GM23338 (cell line): ENCODE results near the gene SFXN5. TPM values are rescaled to one million over a fixed set of nuclear protein-coding genes. Genes with fewer than 3 reads are reported as not detected.

ENCODE experiments used
- ATAC-seq: fragments of 200-7000 bp; cut with Tn5 transposase; 3 replicates; pipeline ENCODE4 v1.9.1; 2020
- DNase-seq: peaks from one replicate; pipeline ENCODE4 v3.0.0-alpha.2; 2015; ENCODE audit warnings: low spot score
- H2AFZ ChIP-seq: fragments of 200-600 bp; sonication (generic); 2 replicates; pipeline ENCODE4 v1.8.0; 2016; ENCODE audit warnings: antibody characterized with exemption, mild to moderate bottlenecking, moderate library complexity
- H3F3A ChIP-seq: fragments of 200-600 bp; sonication (generic); replicated peaks from 2 replicates; pipeline ENCODE4 v1.8.0; 2017; ENCODE audit warnings: antibody characterized with exemption, mixed run types, low read depth
- H3K27ac ChIP-seq: fragments of 200-600 bp; sonication (generic); 2 replicates; pipeline ENCODE4 v1.6.1; 2016; ENCODE audit warnings: low read depth
- H3K27me3 ChIP-seq: fragments of 200-600 bp; sonication (generic); 2 replicates; pipeline ENCODE4 v1.8.0; 2016; ENCODE audit warnings: mild to moderate bottlenecking, mixed run types, moderate library complexity; ENCODE audit not compliant: insufficient read depth
- H3K36me3 ChIP-seq: fragments of 200-600 bp; sonication (generic); 2 replicates; pipeline ENCODE4 v1.8.0; 2016; ENCODE audit warnings: mild to moderate bottlenecking; ENCODE audit not compliant: insufficient read depth
- H3K4me1 ChIP-seq: fragments of 200-600 bp; sonication (generic); 2 replicates; pipeline ENCODE4 v1.8.0; 2016; ENCODE audit warnings: mild to moderate bottlenecking, moderate library complexity; ENCODE audit not compliant: insufficient read depth
- H3K4me2 ChIP-seq: fragments of 200-600 bp; sonication (generic); 2 replicates; pipeline ENCODE4 v1.7.1; 2017; ENCODE audit warnings: mixed run types
- H3K4me3 ChIP-seq: fragments of 200-600 bp; sonication (generic); 2 replicates; pipeline ENCODE4 v1.6.1; 2016; ENCODE audit warnings: mixed run types
- H3K79me2 ChIP-seq: fragments of 200-600 bp; sonication (generic); replicated peaks from 2 replicates; pipeline ENCODE4 v1.8.0; 2017; ENCODE audit warnings: mild to moderate bottlenecking; ENCODE audit not compliant: insufficient read depth
- H3K9me2 ChIP-seq: fragments of 200-600 bp; sonication (generic); 2 replicates; pipeline ENCODE4 v1.8.0; 2017; ENCODE audit not compliant: insufficient read depth
- H4K20me1 ChIP-seq: fragments of 200-600 bp; sonication (generic); replicated peaks from 2 replicates; pipeline ENCODE4 v1.8.0; 2017; ENCODE audit warnings: mild to moderate bottlenecking; ENCODE audit not compliant: insufficient read depth
- H3K27ac Mint-ChIP-seq: 2 replicates; pipeline ENCODE4 v1.8.0; 2020; ENCODE audit warnings: inconsistent platforms, mild to moderate bottlenecking, moderate library complexity, mixed read lengths
- H3K27me3 Mint-ChIP-seq: 3 replicates; pipeline ENCODE4 v1.8.0; 2022; ENCODE audit warnings: low read depth, mild to moderate bottlenecking, moderate library complexity, mixed read lengths, inconsistent platforms; ENCODE audit not compliant: insufficient read depth, poor library complexity
- H3K36me3 Mint-ChIP-seq: 3 replicates; pipeline ENCODE4 v1.8.0; 2021; ENCODE audit warnings: low read depth, mild to moderate bottlenecking, inconsistent platforms, moderate library complexity, mixed read lengths
- H3K4me1 Mint-ChIP-seq: 3 replicates; pipeline ENCODE4 v1.8.0; 2020; ENCODE audit warnings: mild to moderate bottlenecking, inconsistent platforms, mixed read lengths
- H3K4me3 Mint-ChIP-seq: 3 replicates; pipeline ENCODE4 v1.8.0; 2021; ENCODE audit warnings: moderate library complexity, mild to moderate bottlenecking, inconsistent platforms, mixed read lengths
- H3K9me3 Mint-ChIP-seq: 3 replicates; pipeline ENCODE4 v1.8.0; 2020; ENCODE audit warnings: moderate library complexity, mild to moderate bottlenecking, inconsistent platforms, mixed read lengths
- CREB1 ChIP-seq: fragments of 250-450 bp; sonication (Bioruptor Pico); IDR thresholded peaks from 2 replicates; pipeline ENCODE4 v1.5.0; 2020; ENCODE audit warnings: low read depth, mild to moderate bottlenecking, moderate library complexity
- EZH2 ChIP-seq: fragments of 200-600 bp; sonication (generic); IDR thresholded peaks from one replicate; pipeline ENCODE4 v1.8.0; 2017; ENCODE audit warnings: antibody characterized with exemption, mild to moderate bottlenecking, low read depth; ENCODE audit not compliant: unreplicated experiment
- EZH2phosphoT487 ChIP-seq: fragments of 200-600 bp; sonication (generic); IDR thresholded peaks from one replicate; pipeline ENCODE4 v1.8.1; 2018; ENCODE audit warnings: antibody characterized with exemption; ENCODE audit not compliant: unreplicated experiment
- JUNB ChIP-seq: IDR thresholded peaks from one replicate; pipeline ENCODE4 v1.6.1; 2016; ENCODE audit warnings: antibody characterized with exemption; ENCODE audit not compliant: unreplicated experiment
- NANOG ChIP-seq: IDR thresholded peaks from 2 replicates; pipeline ENCODE4 v1.6.1; 2016; ENCODE audit warnings: antibody characterized with exemption, borderline replicate concordance
- POLR2AphosphoS5 ChIP-seq: IDR thresholded peaks from 2 replicates; pipeline ENCODE4 v1.6.1; 2016; ENCODE audit warnings: antibody characterized with exemption, low read depth
- STAT1 ChIP-seq: IDR thresholded peaks from one replicate; pipeline ENCODE4 v1.6.1; 2016; ENCODE audit warnings: antibody characterized with exemption; ENCODE audit not compliant: unreplicated experiment
- ZNF114 ChIP-seq: fragments of 250-450 bp; sonication (Bioruptor Pico); IDR thresholded peaks from 2 replicates; pipeline ENCODE4 v1.5.0; 2020; ENCODE audit warnings: mild to moderate bottlenecking, moderate library complexity
- ZNF331 ChIP-seq: fragments of 250-450 bp; sonication (Bioruptor Pico); IDR thresholded peaks from 2 replicates; pipeline ENCODE4 v1.5.0; 2020; ENCODE audit warnings: low read depth, mild to moderate bottlenecking, moderate library complexity
- polyA plus RNA-seq: library from polyadenylated mRNA; unstranded; fragments of >200 nt; fragmentation: Nextera tagmentation; extraction: Ambion mirVana; gene quantifications from 2 replicates; pipeline ENCODE4 v1.2.1, GENCODE V29; 2016
- total RNA-seq: library from RNA; depleted of rRNA; stranded (reverse); fragments of >200 nt; shearing (Covaris generic); gene quantifications from 2 replicates; pipeline ENCODE4 v1.2.3, GENCODE V29; 2014
- TF ChIP-seq, protein P1 (sequence below): IDR thresholded peaks from one replicate; pipeline ENCODE4 v1.6.1; 2018; ENCODE audit warnings: antibody characterized with exemption; ENCODE audit not compliant: unreplicated experiment
- TF ChIP-seq, protein P2 (sequence below), 2 experiments: fragments of 200-600 bp in 1 of 2; sonication (generic) in 1 of 2; conservative IDR thresholded peaks; 2 replicates each; pipeline versions ENCODE4 v1.5.1 to v1.6.1; 2016 to 2017; ENCODE audit warnings: antibody characterized with exemption in 2 of 2, low read depth in 2 of 2, mild to moderate bottlenecking in 2 of 2, moderate library complexity in 1 of 2
- TF ChIP-seq, protein P3 (sequence below): IDR thresholded peaks from 2 replicates; pipeline ENCODE4 v1.6.1; 2016; ENCODE audit warnings: antibody characterized with exemption
- TF ChIP-seq, protein P4 (sequence below): fragments of 250-450 bp; sonication (Bioruptor Pico); IDR thresholded peaks from 2 replicates; pipeline ENCODE4 v1.5.0; 2020; ENCODE audit warnings: mild to moderate bottlenecking, moderate library complexity

Gene SFXN5
- total and polyA plus RNA-seq, 2 experiments from 2014 or later: 23.6 to 25.8 TPM

DNA sequence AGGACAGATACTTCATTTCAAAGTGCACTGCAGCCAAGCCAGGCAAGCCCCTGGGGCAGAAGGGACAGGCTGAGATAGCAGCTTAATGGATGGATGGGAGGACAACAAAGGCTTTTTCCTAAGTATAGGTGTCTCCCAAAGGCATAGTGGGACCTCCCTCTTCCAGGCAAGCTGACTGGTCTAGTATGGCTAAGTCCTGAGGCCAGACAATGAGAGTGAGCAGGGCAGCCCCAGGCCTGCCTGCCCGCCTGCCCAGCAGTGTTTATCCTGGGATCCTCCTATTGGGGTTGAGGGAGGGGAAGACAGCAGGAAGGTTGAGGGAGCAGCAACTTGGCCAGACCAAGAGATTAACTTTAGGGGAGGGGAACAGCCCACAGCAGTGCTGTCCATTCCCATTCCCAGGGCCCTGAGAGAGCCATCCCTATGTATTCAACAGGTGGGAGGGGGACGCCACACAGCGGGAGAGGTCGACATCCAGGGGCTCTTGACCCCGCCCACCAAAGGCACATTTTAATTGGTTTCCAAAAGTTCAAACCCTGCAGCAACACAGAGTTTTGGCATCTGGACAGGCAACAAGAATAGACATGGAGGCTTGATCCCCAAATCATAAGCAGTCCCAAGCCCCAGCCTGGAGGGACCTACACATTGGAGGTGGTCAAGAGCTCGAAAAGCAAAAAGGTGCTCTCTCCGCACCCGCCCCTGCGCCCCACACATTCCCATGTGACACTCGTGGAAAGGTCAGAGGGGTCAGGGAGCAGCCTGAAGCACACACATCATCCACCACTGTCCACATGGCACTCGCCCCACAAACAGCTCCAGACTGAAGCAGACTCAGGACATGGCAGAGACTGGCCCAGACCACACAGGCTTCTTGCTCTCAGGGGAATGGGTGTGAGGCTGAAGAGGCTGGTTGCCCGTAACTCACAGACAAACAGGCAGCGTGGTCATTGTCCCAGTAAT lies 2.9 kb upstream of the SFXN5 start:
- Histone ChIP-seq H3K4me2 (no peak overlapping the region), H3K79me2 (peaks cover 11% of the 10 kb centered on the region), H3K27ac (no peak overlapping the region), H3F3A (0 out of 2 replicates have a peak, but pooled peaks cover 4% of the 10 kb centered on the region), H3K36me3 (no peaks in the 10 kb centered on the region), H3K4me1 (peaks cover 10% of the 10 kb centered on the region; the same call in 1 of the 2 replicates), H3K9me2 (no peaks in the 10 kb centered on the region), H2AFZ (no peak overlapping the region), H3K4me3 (no peak overlapping the region), H4K20me1 (peaks cover 5% of the 10 kb centered on the region; the same call in 1 of the 2 replicates), H3K27me3 (no peaks in the 10 kb centered on the region)
- Mint-ChIP-seq H3K4me1 (peaks cover 11% of the 10 kb centered on the region), H3K36me3 (peaks cover 3% of the 10 kb centered on the region; the same call in 1 of the 3 replicates), H3K27me3 (peaks cover 27% of the 10 kb centered on the region), H3K27ac (no peak overlapping the region), H3K4me3 (no peak overlapping the region), H3K9me3 (no peaks in the 10 kb centered on the region)
- no peak for DNase-seq
- no peak for ATAC-seq
- TF ChIP-seq, protein P1, sequence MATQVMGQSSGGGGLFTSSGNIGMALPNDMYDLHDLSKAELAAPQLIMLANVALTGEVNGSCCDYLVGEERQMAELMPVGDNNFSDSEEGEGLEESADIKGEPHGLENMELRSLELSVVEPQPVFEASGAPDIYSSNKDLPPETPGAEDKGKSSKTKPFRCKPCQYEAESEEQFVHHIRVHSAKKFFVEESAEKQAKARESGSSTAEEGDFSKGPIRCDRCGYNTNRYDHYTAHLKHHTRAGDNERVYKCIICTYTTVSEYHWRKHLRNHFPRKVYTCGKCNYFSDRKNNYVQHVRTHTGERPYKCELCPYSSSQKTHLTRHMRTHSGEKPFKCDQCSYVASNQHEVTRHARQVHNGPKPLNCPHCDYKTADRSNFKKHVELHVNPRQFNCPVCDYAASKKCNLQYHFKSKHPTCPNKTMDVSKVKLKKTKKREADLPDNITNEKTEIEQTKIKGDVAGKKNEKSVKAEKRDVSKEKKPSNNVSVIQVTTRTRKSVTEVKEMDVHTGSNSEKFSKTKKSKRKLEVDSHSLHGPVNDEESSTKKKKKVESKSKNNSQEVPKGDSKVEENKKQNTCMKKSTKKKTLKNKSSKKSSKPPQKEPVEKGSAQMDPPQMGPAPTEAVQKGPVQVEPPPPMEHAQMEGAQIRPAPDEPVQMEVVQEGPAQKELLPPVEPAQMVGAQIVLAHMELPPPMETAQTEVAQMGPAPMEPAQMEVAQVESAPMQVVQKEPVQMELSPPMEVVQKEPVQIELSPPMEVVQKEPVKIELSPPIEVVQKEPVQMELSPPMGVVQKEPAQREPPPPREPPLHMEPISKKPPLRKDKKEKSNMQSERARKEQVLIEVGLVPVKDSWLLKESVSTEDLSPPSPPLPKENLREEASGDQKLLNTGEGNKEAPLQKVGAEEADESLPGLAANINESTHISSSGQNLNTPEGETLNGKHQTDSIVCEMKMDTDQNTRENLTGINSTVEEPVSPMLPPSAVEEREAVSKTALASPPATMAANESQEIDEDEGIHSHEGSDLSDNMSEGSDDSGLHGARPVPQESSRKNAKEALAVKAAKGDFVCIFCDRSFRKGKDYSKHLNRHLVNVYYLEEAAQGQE: no peak
- TF ChIP-seq EZH2 (no peak), ZNF114 (CRISPR knock-in tag) (no peak), NANOG (no peak), CREB1 (CRISPR knock-in tag) (no peak), STAT1 (no peak), EZH2phosphoT487 (no peak), POLR2AphosphoS5 (no peak), ZNF331 (no peak), JUNB (no peak)
- TF ChIP-seq, protein P2, sequence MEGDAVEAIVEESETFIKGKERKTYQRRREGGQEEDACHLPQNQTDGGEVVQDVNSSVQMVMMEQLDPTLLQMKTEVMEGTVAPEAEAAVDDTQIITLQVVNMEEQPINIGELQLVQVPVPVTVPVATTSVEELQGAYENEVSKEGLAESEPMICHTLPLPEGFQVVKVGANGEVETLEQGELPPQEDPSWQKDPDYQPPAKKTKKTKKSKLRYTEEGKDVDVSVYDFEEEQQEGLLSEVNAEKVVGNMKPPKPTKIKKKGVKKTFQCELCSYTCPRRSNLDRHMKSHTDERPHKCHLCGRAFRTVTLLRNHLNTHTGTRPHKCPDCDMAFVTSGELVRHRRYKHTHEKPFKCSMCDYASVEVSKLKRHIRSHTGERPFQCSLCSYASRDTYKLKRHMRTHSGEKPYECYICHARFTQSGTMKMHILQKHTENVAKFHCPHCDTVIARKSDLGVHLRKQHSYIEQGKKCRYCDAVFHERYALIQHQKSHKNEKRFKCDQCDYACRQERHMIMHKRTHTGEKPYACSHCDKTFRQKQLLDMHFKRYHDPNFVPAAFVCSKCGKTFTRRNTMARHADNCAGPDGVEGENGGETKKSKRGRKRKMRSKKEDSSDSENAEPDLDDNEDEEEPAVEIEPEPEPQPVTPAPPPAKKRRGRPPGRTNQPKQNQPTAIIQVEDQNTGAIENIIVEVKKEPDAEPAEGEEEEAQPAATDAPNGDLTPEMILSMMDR (conservative IDR thresholded peaks at IDR 0.05; ENCODE audit: low read depth in 2 of 2): no peak
- TF ChIP-seq, protein P3, sequence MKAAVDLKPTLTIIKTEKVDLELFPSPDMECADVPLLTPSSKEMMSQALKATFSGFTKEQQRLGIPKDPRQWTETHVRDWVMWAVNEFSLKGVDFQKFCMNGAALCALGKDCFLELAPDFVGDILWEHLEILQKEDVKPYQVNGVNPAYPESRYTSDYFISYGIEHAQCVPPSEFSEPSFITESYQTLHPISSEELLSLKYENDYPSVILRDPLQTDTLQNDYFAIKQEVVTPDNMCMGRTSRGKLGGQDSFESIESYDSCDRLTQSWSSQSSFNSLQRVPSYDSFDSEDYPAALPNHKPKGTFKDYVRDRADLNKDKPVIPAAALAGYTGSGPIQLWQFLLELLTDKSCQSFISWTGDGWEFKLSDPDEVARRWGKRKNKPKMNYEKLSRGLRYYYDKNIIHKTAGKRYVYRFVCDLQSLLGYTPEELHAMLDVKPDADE: no peak
- TF ChIP-seq, protein P4, sequence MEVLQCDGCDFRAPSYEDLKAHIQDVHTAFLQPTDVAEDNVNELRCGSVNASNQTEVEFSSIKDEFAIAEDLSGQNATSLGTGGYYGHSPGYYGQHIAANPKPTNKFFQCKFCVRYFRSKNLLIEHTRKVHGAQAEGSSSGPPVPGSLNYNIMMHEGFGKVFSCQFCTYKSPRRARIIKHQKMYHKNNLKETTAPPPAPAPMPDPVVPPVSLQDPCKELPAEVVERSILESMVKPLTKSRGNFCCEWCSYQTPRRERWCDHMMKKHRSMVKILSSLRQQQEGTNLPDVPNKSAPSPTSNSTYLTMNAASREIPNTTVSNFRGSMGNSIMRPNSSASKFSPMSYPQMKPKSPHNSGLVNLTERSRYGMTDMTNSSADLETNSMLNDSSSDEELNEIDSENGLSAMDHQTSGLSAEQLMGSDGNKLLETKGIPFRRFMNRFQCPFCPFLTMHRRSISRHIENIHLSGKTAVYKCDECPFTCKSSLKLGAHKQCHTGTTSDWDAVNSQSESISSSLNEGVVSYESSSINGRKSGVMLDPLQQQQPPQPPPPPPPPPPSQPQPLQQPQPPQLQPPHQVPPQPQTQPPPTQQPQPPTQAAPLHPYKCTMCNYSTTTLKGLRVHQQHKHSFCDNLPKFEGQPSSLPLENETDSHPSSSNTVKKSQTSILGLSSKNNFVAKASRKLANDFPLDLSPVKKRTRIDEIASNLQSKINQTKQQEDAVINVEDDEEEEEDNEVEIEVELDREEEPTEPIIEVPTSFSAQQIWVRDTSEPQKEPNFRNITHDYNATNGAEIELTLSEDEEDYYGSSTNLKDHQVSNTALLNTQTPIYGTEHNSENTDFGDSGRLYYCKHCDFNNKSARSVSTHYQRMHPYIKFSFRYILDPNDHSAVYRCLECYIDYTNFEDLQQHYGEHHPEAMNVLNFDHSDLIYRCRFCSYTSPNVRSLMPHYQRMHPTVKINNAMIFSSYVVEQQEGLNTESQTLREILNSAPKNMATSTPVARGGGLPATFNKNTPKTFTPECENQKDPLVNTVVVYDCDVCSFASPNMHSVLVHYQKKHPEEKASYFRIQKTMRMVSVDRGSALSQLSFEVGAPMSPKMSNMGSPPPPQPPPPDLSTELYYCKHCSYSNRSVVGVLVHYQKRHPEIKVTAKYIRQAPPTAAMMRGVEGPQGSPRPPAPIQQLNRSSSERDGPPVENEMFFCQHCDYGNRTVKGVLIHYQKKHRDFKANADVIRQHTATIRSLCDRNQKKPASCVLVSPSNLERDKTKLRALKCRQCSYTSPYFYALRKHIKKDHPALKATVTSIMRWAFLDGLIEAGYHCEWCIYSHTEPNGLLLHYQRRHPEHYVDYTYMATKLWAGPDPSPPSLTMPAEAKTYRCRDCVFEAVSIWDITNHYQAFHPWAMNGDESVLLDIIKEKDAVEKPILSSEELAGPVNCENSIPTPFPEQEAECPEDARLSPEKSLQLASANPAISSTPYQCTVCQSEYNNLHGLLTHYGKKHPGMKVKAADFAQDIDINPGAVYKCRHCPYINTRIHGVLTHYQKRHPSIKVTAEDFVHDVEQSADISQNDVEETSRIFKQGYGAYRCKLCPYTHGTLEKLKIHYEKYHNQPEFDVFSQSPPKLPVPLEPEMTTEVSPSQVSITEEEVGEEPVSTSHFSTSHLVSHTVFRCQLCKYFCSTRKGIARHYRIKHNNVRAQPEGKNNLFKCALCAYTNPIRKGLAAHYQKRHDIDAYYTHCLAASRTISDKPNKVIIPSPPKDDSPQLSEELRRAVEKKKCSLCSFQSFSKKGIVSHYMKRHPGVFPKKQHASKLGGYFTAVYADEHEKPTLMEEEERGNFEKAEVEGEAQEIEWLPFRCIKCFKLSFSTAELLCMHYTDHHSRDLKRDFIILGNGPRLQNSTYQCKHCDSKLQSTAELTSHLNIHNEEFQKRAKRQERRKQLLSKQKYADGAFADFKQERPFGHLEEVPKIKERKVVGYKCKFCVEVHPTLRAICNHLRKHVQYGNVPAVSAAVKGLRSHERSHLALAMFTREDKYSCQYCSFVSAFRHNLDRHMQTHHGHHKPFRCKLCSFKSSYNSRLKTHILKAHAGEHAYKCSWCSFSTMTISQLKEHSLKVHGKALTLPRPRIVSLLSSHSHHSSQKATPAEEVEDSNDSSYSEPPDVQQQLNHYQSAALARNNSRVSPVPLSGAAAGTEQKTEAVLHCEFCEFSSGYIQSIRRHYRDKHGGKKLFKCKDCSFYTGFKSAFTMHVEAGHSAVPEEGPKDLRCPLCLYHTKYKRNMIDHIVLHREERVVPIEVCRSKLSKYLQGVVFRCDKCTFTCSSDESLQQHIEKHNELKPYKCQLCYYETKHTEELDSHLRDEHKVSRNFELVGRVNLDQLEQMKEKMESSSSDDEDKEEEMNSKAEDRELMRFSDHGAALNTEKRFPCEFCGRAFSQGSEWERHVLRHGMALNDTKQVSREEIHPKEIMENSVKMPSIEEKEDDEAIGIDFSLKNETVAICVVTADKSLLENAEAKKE (CRISPR knock-in tag): no peak
